Measurements from ENCODE around the gene CACNA2D3.

CACNA2D3 gene

GRCh38 chr3:54374214-54374852 is 252.0 kb downstream of the CACNA2D3 start:
- DNase-seq (ENCODE audit: low read depth, low spot score) = peak; percentile 33

GRCh38 chr3:54376142-54376807 is 253.9 kb downstream of the CACNA2D3 start:
- no peak for DNase-seq (ENCODE audit: low read depth, low spot score)

- DNase-seq (ENCODE audit: low read depth, low spot score) = no peak
Measured at GRCh38 chr3:54376939-54377578, 254.7 kb downstream of the CACNA2D3 start.

GRCh38 chr3:54378184-54378583 is 255.8 kb downstream of the CACNA2D3 start:
- no peak for DNase-seq (ENCODE audit: low read depth, low spot score)

- no peak for DNase-seq (ENCODE audit: low read depth, low spot score)
Measured at GRCh38 chr3:54384279-54384678, 261.9 kb downstream of the CACNA2D3 start.

- no peak for DNase-seq (ENCODE audit: low read depth, low spot score)
Measured at GRCh38 chr3:54390582-54390981, 268.2 kb downstream of the CACNA2D3 start.

- no peak for DNase-seq (ENCODE audit: low read depth, low spot score)
Measured at GRCh38 chr3:54393150-54393549, 270.8 kb downstream of the CACNA2D3 start.

GRCh38 chr3:54408328-54408727 is 286.0 kb downstream of the CACNA2D3 start:
- DNase-seq (ENCODE audit: low read depth, low spot score) = no peak

GRCh38 chr3:54421943-54422342 is 299.6 kb downstream of the CACNA2D3 start:
- DNase-seq (ENCODE audit: low read depth, low spot score) = no peak

- DNase-seq (ENCODE audit: low read depth, low spot score) = peak; percentile 23
Measured at GRCh38 chr3:54424292-54424691, 301.9 kb downstream of the CACNA2D3 start.

GRCh38 chr3:54426381-54426780 is 304.0 kb downstream of the CACNA2D3 start:
- no peak for DNase-seq (ENCODE audit: low read depth, low spot score)

- no peak for DNase-seq (ENCODE audit: low read depth, low spot score)
Measured at GRCh38 chr3:54427501-54427900, 305.1 kb downstream of the CACNA2D3 start.

GRCh38 chr3:54427941-54428871 is 305.9 kb downstream of the CACNA2D3 start:
- DNase-seq (ENCODE audit: low read depth, low spot score) = peak; percentile 45

GRCh38 chr3:54432975-54433374 is 310.6 kb downstream of the CACNA2D3 start:
- no peak for DNase-seq (ENCODE audit: low read depth, low spot score)

GRCh38 chr3:54433846-54434245 is 311.5 kb downstream of the CACNA2D3 start:
- peak; percentile 74 for DNase-seq (ENCODE audit: low read depth, low spot score)

- no peak for DNase-seq (ENCODE audit: low read depth, low spot score)
Measured at GRCh38 chr3:54434756-54435155, 312.4 kb downstream of the CACNA2D3 start.

- no peak for DNase-seq (ENCODE audit: low read depth, low spot score)
Measured at GRCh38 chr3:54437271-54437670, 314.9 kb downstream of the CACNA2D3 start.

- no peak for DNase-seq (ENCODE audit: low read depth, low spot score)
Measured at GRCh38 chr3:54443561-54444161, 321.3 kb downstream of the CACNA2D3 start.

- DNase-seq (ENCODE audit: low read depth, low spot score) = no peak
Measured at GRCh38 chr3:54445630-54446029, 323.3 kb downstream of the CACNA2D3 start.

- no peak for DNase-seq (ENCODE audit: low read depth, low spot score)
Measured at GRCh38 chr3:54447427-54447826, 325.1 kb downstream of the CACNA2D3 start.

- no peak for DNase-seq (ENCODE audit: low read depth, low spot score)
Measured at GRCh38 chr3:54454806-54455205, 332.5 kb downstream of the CACNA2D3 start.
